ENCODE measurements around the gene CEBPB.

DNA sequence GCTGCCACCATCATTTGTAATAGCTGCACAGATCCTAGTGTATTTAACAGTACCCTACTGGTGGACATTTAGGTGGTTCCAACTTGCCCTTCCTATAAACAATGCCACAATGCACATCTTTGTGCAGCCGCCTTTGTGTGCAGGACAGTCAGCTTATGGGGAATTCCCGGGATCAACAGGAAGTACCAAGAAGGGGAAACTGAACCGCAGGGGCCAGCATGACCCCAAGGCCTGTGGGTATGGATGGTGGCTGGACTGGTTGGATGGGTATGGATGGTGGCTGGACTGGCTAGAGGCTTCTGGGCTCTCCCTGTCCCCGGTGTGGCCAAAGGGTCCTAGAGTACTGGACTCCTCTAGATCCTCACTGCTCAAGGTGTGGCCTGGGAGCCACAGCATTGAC lies 46.7 kb downstream of the CEBPB start:
- TF ChIP-seq SP1 (IDR thresholded peaks at IDR 0.05): no peak
- TF ChIP-seq, protein P1, sequence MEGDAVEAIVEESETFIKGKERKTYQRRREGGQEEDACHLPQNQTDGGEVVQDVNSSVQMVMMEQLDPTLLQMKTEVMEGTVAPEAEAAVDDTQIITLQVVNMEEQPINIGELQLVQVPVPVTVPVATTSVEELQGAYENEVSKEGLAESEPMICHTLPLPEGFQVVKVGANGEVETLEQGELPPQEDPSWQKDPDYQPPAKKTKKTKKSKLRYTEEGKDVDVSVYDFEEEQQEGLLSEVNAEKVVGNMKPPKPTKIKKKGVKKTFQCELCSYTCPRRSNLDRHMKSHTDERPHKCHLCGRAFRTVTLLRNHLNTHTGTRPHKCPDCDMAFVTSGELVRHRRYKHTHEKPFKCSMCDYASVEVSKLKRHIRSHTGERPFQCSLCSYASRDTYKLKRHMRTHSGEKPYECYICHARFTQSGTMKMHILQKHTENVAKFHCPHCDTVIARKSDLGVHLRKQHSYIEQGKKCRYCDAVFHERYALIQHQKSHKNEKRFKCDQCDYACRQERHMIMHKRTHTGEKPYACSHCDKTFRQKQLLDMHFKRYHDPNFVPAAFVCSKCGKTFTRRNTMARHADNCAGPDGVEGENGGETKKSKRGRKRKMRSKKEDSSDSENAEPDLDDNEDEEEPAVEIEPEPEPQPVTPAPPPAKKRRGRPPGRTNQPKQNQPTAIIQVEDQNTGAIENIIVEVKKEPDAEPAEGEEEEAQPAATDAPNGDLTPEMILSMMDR (IDR thresholded peaks at IDR 0.05; ENCODE audit: low read depth, low read length, missing input control): no peak
- TF ChIP-seq TAF1 (conservative IDR thresholded peaks at IDR 0.05): no peak
- TF ChIP-seq, protein P2, sequence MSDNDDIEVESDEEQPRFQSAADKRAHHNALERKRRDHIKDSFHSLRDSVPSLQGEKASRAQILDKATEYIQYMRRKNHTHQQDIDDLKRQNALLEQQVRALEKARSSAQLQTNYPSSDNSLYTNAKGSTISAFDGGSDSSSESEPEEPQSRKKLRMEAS (IDR thresholded peaks at IDR 0.05): no peak
- TF ChIP-seq, protein P3, sequence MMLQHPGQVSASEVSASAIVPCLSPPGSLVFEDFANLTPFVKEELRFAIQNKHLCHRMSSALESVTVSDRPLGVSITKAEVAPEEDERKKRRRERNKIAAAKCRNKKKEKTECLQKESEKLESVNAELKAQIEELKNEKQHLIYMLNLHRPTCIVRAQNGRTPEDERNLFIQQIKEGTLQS (IDR thresholded peaks at IDR 0.05): no peak

Measured in liver (tissue), 3 donors.